ENCODE results near the gene ADCY3. TPM values are rescaled to one million over a fixed set of nuclear protein-coding genes. Genes with fewer than 3 reads are reported as not detected.

The ADCY3 gene
- total RNA-seq, 1 donor: 42.0 TPM

- no peak for DNase-seq (ENCODE audit: low read depth)
- TF ChIP-seq CTCF (IDR thresholded peaks at IDR 0.05; ENCODE audit: insufficient read depth, low read length): no peak
- no peak overlapping the region for H3K4me3 ChIP-seq (ENCODE audit: low read depth, low read length)
Observed at GRCh38 chr2:24852026-24852425, 68.0 kb downstream of the ADCY3 start.

DNA sequence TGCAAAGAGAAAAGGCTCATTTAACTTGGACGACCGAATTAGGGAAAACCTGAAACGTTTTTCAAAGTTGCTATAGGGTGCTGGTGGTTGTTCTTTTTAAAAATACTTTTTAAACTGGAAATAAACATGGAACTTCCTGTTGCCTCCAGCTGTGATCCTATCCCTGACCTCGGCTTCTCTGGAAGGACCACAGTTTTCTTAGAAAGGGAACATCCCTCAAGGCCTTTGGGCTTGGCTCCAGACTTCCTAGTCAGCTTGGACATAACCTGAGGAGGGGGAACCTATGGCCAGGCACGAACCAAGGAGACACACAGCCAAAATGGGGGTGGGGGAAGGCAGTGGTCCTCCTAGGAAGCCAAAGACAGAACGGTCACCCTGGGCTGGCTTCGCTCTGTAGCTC lies 69.1 kb downstream of the ADCY3 start:
- TF ChIP-seq CTCF (IDR thresholded peaks at IDR 0.05; ENCODE audit: insufficient read depth, low read length): no peak
- DNase-seq (ENCODE audit: low read depth): no peak
- no peak overlapping the region for H3K4me3 ChIP-seq (ENCODE audit: low read depth, low read length)

DNA sequence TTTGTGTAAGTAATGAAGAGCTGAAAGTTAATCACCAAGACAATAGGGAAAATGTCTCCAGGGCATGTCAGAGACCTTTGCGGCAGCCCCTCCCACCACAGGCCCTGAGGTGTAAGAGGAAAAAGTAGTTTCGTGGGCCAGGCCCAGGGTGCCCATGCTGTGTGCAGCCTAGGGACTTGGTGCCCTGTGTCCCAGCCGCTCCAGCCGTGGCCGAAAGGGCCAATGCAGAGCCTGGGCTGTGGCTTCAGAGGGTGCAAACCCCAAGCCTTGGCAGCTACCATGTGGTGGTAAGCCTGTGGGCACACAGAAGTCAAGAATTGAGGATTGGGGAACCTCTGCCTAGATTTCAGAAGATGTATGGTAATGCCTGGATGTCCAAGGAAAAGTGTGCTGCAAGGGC lies 74.3 kb downstream of the ADCY3 start:
- no peak for TF ChIP-seq CTCF (IDR thresholded peaks at IDR 0.05; ENCODE audit: insufficient read depth, low read length)
- DNase-seq (ENCODE audit: low read depth): no peak
- no peak overlapping the region for H3K4me3 ChIP-seq (ENCODE audit: low read depth, low read length)

DNA sequence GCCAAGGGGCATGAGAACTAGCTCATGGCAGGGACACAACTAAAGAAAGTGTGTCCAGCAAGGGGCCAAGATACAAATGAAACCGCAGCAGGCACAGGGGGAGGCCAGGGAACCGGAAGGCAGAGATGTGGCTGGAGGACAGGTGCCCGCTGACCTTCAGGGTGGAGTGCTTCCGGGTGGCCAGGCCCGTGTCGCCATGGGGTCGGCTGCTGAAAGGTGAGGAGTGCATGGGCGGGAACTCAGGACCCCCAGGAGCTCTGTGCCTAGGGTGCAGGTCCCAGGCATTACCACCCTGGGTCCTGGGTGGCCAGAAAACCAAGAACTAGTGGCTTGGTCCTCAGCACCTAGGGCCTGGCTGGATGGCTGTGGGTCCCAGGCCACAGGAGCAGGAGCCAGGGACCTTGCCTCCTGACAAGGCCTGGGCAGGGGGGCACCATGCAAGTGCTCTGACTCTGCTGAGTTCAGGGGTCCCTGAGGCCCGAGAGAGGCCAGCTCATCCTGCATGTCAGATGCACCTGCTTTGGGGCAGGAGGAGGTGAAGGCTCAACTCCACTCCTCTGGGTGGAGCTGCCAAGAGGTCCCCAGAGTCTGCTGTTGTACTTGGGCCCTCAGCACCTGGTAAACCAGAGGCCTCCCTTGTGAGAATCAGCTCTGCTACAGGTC lies 75.9 kb downstream of the ADCY3 start:
- TF ChIP-seq CTCF (IDR thresholded peaks at IDR 0.05; ENCODE audit: insufficient read depth, low read length): no peak

GRCh38 chr2:24843330-24843860 lies 76.6 kb downstream of the ADCY3 start:
- TF ChIP-seq CTCF (IDR thresholded peaks at IDR 0.05; ENCODE audit: insufficient read depth, low read length): no peak

More for the DNA sequence above, 75.9 kb downstream of the ADCY3 start:
- no peak overlapping the region for H3K4me3 ChIP-seq (ENCODE audit: low read depth, low read length)
- DNase-seq (ENCODE audit: low read depth): no peak

GRCh38 chr2:24842081-24843050 lies 77.7 kb downstream of the ADCY3 start:
- no peak overlapping the region for H3K4me3 ChIP-seq (ENCODE audit: low read depth, low read length)
- DNase-seq (ENCODE audit: low read depth): no peak
- TF ChIP-seq CTCF (IDR thresholded peaks at IDR 0.05; ENCODE audit: insufficient read depth, low read length): no peak

More at GRCh38 chr2:24843330-24843860, 76.6 kb downstream of the ADCY3 start:
- H3K4me3 ChIP-seq (ENCODE audit: low read depth, low read length): no peak overlapping the region
- no peak for DNase-seq (ENCODE audit: low read depth)
